Activated CD4-positive, alpha-beta T cell treated with anti-CD3 and anti-CD28 coated beads for 48 hours (primary cell): Measurements from ENCODE around the gene NLRP1.
A peak's percentile ranks its signal among the peaks of the same experiment; 100 is the strongest.

Source experiments
- DNase-seq: peaks from one replicate; pipeline ENCODE4 v3.0.0-alpha.2; 2020

The NLRP1 gene

DNA sequence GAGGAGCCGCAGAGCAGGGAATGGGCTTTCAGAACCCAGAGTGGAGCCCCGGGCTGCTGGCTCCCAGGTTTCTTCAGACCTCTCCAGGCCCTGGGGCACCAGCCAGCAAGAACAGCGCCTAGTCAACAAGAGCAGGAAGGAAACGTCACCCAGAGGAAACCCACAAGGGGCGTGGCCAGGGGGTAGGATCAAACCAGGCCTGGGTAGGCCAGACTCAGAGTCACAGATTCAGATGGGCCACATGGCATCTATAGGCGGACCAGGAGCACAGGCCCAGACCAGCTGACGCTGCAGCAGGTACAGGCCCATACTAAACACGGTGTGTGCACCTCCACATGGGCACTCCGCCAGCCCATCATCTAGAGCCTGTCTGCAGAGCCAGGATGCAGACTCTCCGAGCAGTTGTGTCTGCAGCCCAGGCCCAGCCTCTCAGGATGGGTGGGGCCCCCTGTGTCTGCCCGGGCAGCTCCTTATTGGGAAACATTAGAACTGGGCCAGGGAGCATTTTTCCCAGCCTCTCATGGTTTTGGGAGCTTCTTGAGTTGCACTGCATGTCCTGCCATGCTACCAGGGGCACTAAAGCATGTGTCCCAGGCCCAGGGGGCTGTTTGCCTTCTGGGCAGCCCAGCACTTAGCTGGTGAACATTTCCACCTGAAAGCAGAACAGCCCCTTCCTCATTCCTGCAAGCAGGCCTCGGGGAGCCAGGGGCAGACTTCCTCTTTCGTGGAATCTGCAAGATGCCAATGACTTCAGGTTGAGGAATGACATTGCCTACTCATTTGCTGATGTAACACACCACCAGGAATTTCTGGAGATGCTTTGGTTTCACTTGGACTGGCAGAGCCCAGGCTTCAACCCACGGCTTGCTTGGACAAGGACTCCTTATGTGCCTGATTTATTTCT is at the start of gene NLRP1:
TSS of gene NLRP1 (minus strand) at position 127 of the 904 bp plus-strand sequence. CDS start 552 bp downstream, outside the sequence.
- peak; percentile 97 for DNase-seq

DNA sequence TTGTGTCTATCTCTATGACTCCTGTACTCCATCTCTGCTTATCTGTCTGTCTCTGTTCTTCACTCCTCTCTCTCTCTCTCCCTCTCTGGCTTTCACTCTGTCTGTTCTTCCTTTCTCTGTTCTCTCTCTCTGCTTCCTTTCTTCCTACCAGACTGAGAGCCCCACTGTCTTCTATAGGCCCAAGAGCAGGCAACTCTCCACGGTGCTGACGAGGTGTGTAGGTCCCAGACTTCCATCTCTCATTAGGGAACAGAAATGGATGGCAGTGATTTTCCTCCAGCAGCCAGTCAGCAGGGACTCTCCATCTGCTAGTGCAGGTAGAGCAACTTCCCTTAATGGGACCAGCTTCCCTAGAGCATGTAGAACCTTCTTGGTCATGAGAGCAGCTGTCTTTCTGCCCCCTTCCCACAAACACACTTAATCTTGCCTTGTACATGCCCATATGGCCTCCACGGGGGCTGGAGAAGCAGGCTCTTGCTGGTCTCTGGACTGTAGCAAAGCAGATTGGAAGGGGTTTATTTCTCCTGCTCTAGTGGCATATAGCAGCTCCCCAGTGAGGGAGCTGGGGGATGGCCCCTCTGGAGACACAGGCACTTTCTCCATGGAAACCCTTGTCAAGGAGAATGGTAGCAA is 47.8 kb upstream of the NLRP1 start:
- DNase-seq, result no peak

- DNase-seq, result no peak
Measured at GRCh38 chr17:5630434-5630833, 46.1 kb upstream of the NLRP1 start.

- DNase-seq, result no peak
Measured at GRCh38 chr17:5629128-5629527, 44.8 kb upstream of the NLRP1 start.

DNA sequence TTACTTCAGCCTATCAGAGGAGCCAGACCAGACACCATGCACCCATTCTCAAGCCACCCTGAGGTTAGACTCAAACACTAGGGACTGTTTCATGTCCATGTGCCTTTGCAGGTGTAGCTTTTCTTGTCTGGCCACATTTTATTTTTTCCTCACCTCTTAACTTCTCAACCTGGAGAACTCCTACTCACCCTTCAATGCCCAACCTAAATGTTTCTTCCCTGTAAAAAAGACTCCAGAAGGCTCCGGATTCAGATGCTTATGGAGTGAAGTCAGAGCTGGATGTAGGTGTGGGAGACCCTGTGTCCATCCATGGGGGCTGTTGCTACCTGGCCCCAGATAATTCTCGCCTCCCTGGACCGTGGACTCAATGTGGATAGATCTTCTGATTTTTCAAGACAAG is 44.0 kb upstream of the NLRP1 start:
- DNase-seq, result no peak

DNA sequence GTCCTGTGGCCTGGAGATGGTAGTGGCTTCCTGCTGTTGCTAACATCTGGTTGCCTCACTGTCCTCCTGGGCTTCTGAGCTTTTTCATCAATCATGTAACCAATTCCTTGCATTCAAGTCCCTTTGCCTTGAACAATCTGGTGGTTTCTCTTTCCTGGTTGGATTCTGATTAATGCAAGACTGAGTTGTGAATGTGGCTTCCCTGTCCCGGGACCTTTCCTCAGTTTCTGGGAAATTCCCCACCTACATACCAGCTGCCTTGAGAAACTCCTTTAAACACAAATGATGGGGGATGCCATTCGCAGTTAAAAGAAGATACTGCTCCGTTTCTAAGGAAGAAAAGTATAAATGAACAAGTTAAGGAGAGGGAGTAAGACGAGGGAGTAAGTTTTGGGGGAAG is 39.9 kb upstream of the NLRP1 start:
- DNase-seq, result no peak

GRCh38 chr17:5621729-5622128 is 37.4 kb upstream of the NLRP1 start:
- DNase-seq, result no peak

- DNase-seq, result no peak
Measured at GRCh38 chr17:5621026-5621425, 36.7 kb upstream of the NLRP1 start.

DNA sequence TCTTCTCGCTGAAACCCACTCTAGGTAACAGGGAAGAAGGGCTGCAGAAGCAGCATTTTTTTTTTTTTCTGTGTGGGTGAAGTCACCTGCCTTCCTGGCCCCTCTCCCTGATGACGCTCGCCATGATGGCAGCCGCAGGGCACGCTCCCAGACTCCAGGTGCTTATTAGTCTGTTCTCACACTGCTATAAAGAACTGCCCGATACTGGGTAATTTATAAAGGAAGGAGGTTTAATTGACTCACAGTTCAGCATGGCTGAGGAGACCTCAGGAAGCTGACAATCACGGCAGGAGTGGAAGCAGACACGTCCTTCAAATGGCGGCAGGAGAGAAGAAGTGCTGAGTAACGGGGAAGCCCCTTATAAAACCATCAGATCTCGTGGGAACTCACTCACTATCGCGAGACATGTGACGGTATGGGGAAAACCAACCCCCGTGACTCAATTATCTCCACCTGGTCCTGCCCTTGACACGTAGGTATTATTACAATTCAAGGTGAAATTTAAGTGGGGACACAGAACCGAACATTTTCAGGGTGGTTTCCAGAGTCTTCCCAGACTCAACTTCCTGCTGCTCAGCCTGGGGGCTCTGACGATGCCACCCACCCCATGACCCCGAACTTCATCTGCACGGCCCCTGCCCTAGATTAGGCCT is 34.9 kb upstream of the NLRP1 start:
- DNase-seq, result peak; percentile 16

DNA sequence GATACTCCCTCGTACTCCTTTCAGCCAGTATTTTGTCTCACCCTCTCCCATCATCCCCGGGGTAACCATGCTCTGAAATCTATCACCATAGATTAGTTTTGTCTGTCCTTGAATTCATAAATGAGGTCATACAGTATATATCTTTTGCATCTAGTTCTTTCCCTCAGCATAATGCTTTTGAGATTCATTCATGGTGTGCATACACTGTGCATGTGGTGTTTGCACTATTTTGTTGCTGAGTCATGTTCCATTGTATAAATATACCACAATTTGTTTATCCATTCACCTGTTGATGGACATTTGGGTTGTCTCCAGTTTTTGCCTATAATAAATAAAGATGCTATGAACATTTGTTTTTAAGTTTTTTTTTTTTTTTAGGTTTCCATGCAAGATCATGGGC is 34.2 kb upstream of the NLRP1 start:
- no peak for DNase-seq

- DNase-seq, result no peak
Measured at GRCh38 chr17:5615476-5615875, 31.2 kb upstream of the NLRP1 start.

- DNase-seq, result no peak
Measured at GRCh38 chr17:5610956-5611355, 26.6 kb upstream of the NLRP1 start.

DNA sequence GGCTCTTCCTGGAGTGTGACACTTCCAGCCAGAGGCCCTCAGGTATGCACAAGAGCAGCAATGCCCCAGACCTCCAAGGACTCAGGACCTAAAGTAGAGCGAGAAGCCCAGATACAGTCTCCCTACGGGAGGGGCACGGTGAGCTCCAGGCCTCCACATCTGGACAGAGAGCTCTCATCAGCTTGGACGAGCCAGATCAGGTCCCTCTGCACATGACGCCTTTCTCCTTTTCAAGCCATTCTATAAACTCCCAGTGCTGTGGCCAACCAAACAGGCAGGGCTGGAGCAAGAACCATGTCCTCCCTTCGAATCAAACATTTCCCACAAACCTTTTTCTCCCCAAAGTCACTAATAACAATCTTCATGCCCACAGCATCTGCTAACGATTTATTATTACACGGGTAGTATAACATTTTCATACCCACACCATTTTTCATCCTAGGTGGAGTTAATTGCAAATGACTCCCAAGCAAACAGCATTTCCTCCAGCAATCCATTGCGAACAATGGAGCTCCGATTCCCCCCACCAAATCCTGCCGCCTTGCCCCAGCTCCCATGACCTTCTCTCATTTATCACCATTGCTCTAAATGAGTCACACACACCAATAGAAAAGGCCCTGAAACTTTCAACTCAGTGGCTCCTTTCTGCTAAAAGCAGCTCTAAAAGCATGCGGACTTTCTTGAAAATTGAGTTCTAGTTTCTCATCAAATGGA is 24.2 kb upstream of the NLRP1 start:
- DNase-seq, result no peak

DNA sequence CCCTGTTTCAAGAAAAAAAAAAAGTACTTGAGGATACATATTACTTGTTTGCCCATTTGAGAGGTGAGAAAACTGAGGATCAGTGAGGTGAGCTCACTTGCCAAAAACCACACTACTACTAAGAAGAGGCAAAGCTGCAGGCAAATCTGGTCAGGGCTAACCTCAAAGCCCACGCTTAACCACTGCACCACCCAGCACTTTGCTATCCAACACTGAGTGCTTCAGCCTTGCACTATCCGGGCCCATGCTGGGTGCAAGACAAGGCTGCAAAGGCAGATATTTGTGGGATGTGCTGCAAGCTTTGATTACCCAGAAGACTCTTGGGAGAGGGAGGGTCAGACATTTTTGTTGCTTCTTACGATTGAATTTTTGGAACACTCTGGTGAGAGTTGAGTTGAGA is 23.6 kb upstream of the NLRP1 start:
- DNase-seq, result no peak

DNA sequence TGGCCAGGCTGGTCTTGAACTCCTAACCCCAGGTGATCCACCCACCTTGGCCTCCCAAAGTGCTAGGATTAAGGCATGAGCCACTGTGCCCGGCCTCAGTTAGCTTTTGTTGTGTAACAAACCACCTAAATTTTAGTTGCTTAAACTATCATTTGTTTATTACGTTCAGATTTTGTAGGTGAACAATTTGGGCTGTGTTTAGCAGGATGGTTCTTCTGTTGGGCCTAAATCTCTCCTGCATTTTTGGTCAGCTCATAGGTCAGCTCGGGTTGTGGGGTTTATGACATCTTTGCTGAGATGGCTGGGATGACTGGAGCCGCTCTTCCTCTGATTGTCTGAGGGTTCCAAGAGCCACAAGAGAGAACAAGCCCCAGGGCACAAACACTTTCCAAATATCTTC is 21.1 kb upstream of the NLRP1 start:
- no peak for DNase-seq

GRCh38 chr17:5600041-5600440 is 15.7 kb upstream of the NLRP1 start:
- DNase-seq, result no peak

DNA sequence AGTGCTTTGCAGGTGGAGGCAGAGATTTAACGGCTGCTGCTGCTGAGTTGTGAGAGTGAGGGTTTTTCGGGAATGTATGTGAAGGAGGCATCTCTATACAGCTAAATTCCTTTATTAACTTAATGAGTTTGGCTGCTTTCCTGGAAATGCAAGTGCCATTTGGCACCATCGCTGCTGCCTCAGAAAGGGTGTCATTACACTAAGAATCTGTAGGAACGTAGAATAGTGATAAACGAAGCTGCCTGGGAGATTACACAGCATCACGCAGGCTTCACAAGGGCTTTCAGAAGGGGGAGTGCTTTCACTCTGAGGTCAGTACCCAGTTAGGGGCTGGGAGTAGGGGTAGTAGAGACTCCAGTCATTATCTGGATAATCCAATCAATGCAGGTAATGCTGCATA is 14.1 kb upstream of the NLRP1 start:
- DNase-seq, result no peak

DNA sequence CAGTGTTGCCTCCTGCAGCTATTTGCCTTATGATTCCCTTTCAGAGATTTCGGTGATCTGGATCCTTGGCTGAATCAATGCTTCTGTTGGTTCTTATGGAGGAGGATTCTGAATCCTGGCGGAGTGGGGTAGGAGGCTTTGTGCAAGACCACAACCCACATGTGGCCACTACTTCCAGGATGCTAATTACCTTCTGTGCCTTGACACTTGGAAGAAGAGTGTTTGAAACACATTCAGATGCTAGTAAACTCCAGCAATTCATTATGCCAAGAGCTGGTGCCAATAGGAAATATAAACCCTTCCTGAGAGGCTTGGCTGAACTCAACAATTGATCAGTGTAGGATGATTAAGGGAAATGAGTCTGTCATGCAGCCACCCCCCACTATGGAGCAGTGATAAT is 12.1 kb upstream of the NLRP1 start:
- no peak for DNase-seq

DNA sequence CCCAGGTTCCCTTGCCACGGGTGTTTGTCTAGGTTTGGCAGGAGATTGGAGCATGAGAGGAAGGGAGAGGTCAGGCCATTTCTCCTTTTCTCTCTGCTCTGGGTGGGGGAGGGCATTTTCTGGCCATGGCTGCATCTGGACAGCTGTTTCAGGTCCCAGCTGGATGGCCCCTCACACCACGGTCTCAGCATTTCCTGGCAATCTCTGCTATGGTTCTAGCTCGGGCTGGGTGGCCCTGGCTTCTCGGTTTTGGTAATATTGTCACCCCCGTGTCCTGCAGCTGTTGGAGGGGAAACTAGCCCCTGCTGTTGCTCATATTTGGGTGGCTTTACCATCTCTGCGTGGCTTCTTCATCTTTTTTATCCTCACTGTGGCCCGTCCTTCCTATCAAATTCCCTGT is 11.5 kb upstream of the NLRP1 start:
- DNase-seq, result no peak

GRCh38 chr17:5592382-5592781 is 8.1 kb upstream of the NLRP1 start:
- no peak for DNase-seq

GRCh38 chr17:5591966-5592365 is 7.7 kb upstream of the NLRP1 start:
- no peak for DNase-seq

DNA sequence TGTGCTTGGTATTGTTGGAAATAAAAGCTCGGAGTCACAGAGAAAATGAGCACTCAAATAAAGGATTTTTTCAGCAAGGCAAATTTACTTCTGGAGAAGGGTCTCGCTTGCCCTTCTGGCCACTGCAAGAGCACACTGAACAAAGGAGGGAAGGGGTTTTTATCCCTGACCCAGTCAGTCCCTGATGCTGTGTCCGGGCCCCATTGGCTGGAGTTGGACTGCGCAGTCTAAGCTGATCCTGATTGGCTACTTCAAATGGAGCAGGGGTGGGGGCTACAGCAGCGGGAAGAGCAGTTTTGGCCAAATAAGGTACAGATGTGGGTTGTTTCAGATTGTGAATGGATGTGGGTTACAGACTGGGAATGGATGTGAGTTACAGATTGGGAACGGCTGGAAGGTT is 4.3 kb upstream of the NLRP1 start:
- DNase-seq, result no peak

DNA sequence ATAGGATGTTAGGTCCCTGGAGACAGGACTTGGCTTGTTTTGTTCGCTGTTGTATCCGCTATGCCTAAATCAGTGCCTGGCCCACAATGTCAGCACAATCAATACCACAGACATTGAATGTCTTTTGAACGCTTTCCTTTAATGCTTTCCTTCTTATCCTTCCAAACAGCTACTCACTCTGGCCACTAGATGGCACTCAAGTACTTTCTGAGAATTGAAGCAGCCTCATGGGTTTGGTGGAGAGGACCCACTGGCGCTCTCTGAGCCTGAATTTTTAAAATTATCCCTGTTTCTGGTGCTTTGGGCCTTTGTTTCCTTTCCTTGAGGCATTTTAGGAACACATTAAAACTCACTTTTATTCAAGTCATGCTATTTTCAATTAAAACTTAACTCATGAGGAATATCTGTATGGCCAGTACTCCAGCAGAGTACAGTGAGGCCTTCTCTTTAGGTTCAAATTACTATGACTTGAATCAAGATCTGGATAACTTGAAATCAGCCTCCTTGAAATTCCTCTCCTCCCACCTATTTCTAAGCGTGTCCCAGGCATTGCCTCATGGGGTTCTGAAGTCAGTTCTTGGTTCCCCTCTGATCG is 3.2 kb upstream of the NLRP1 start:
- DNase-seq, result peak; percentile 44
